Measurements from ENCODE around the gene LYPD6.

- TF ChIP-seq SP1 (IDR thresholded peaks at IDR 0.05) (no peak), CTBP1 (IDR thresholded peaks at IDR 0.05; ENCODE audit: borderline replicate concordance) (no peak)
Measured at GRCh38 chr2:149370061-149370775, 39.8 kb downstream of the LYPD6 start.

Measured in HEK293T (cell line).